ENCODE measurements around the gene CDC123.

CDC123 gene

GRCh38 chr10:12198156-12198555, 2.2 kb downstream of the CDC123 start:
- H3K4me3 ChIP-seq (ENCODE audit: control insufficient read depth, low read depth, low read length) = no peak overlapping the region
- TF ChIP-seq, protein P1, sequence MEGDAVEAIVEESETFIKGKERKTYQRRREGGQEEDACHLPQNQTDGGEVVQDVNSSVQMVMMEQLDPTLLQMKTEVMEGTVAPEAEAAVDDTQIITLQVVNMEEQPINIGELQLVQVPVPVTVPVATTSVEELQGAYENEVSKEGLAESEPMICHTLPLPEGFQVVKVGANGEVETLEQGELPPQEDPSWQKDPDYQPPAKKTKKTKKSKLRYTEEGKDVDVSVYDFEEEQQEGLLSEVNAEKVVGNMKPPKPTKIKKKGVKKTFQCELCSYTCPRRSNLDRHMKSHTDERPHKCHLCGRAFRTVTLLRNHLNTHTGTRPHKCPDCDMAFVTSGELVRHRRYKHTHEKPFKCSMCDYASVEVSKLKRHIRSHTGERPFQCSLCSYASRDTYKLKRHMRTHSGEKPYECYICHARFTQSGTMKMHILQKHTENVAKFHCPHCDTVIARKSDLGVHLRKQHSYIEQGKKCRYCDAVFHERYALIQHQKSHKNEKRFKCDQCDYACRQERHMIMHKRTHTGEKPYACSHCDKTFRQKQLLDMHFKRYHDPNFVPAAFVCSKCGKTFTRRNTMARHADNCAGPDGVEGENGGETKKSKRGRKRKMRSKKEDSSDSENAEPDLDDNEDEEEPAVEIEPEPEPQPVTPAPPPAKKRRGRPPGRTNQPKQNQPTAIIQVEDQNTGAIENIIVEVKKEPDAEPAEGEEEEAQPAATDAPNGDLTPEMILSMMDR (conservative IDR thresholded peaks at IDR 0.05; ENCODE audit: control insufficient read depth, insufficient read depth, low read depth, low read length) = no peak
- no peak for DNase-seq (ENCODE audit: low read depth)

GRCh38 chr10:12200850-12201249, 4.9 kb downstream of the CDC123 start:
- TF ChIP-seq, protein P1 (conservative IDR thresholded peaks at IDR 0.05; ENCODE audit: control insufficient read depth, insufficient read depth, low read depth, low read length) = no peak
- H3K4me3 ChIP-seq (ENCODE audit: control insufficient read depth, low read depth, low read length) = no peak overlapping the region
- no peak for DNase-seq (ENCODE audit: low read depth)

DNA sequence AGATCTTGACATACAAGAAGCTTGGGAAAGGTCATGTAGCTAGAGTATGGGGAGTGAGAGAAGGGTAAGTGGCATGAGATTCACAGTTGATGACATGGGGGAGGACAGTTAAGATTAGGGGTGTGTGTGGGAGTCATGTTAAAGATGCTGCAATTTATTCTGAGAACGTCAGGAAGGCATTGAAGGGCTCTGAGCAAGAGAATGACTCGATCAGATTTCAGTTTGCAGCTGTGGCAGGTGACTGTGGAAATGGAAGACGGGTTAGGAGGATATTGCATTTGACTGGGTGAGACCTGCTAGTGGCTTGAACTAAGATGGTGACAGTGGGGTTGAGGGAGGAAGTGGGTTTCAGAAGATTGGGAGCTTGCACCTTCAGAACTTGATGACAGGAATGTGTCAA, 5.6 kb downstream of the CDC123 start:
- TF ChIP-seq, protein P1 (conservative IDR thresholded peaks at IDR 0.05; ENCODE audit: control insufficient read depth, insufficient read depth, low read depth, low read length) = no peak
- no peak for DNase-seq (ENCODE audit: low read depth)
- H3K4me3 ChIP-seq (ENCODE audit: control insufficient read depth, low read depth, low read length) = no peak overlapping the region

DNA sequence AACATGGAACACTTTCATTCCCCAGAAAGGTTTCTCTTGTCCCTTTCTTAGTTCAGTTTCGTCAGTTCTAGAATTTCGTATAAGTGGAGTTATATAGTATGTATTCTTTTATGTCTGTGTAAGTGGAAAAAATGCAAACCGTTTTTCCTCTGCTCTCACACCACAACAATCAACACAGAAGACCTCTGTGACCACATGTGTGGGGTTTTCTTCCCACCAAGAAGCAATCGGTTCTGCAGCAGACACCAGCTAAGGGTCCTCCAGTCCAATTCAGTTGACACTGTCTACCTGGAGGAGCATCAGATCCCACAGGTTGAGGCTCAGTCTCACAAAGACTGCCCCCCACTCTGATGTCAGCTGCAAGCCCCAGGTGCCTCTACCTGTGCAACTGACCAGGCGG, 6.2 kb downstream of the CDC123 start:
- H3K4me3 ChIP-seq (ENCODE audit: control insufficient read depth, low read depth, low read length) = no peak overlapping the region
- TF ChIP-seq, protein P1 (conservative IDR thresholded peaks at IDR 0.05; ENCODE audit: control insufficient read depth, insufficient read depth, low read depth, low read length) = no peak
- no peak for DNase-seq (ENCODE audit: low read depth)

GRCh38 chr10:12205082-12205481, 9.1 kb downstream of the CDC123 start:
- no peak for DNase-seq (ENCODE audit: low read depth)
- H3K4me3 ChIP-seq (ENCODE audit: control insufficient read depth, low read depth, low read length) = no peak overlapping the region
- TF ChIP-seq, protein P1 (conservative IDR thresholded peaks at IDR 0.05; ENCODE audit: control insufficient read depth, insufficient read depth, low read depth, low read length) = no peak

DNA sequence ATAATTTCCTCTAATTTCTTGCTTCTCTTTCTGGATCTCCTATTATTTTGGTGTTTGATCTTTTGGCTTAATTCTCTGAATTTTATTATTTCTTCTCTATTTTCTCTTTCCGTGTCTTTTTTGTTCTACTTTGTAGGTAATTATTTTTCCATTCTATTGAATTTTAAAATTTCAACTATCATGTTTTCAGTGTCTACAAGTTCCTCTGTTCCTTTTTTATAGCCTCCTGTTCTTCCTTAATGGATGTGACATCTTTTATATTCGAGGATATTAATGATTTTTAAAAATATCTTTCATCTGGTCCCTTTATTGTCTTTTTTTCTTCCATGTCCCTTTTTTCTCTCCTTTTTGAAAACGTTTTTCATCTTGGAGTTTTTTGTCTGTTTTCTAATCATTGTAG, 11.1 kb downstream of the CDC123 start:
- DNase-seq (ENCODE audit: low read depth) = no peak
- TF ChIP-seq, protein P1 (conservative IDR thresholded peaks at IDR 0.05; ENCODE audit: control insufficient read depth, insufficient read depth, low read depth, low read length) = no peak
- no peak overlapping the region for H3K4me3 ChIP-seq (ENCODE audit: control insufficient read depth, low read depth, low read length)

DNA sequence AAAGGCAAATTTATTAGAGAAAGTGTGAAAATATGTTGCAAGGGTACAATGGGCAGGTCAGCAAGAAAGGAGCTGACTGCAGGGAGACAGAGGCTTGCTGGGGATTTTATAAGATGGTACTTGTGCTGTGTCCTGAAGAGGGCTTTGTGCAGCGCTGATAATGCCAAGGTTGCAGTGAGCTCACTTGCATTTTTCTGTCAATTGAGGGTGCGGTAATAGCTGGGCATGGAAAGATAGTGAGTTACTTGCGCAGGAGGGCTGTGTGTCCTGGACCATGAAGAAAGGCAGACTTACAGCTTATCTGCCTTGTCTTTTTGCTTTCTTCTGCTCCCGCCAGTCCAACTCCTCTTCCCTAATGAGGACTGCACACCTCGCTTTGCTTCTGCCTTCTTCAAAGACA, 12.5 kb downstream of the CDC123 start:
- TF ChIP-seq, protein P1 (conservative IDR thresholded peaks at IDR 0.05; ENCODE audit: control insufficient read depth, insufficient read depth, low read depth, low read length) = no peak
- DNase-seq (ENCODE audit: low read depth) = no peak
- H3K4me3 ChIP-seq (ENCODE audit: control insufficient read depth, low read depth, low read length) = no peak overlapping the region

Measured in fibroblast of mammary gland (primary cell).